Parathyroid adenoma (tissue), 2 donors: ENCODE measurements around the gene MESP2.

Experiments used
- H2AFZ ChIP-seq: fragments of 300-600 bp; sonication (generic); one replicate; pipeline ENCODE4 v1.7.0; 2017; ENCODE audit warnings: antibody characterized with exemption, mild to moderate bottlenecking
- H3K27ac ChIP-seq: fragments of 300-600 bp; sonication (generic); one replicate; pipeline ENCODE4 v1.7.0; 2017
- H3K27me3 ChIP-seq: fragments of 300-600 bp; sonication (generic); one replicate; pipeline ENCODE4 v1.7.0; 2017; ENCODE audit warnings: low read length; ENCODE audit not compliant: control insufficient read depth, insufficient read depth
- H3K36me3 ChIP-seq: fragments of 300-600 bp; sonication (generic); one replicate; pipeline ENCODE4 v1.7.0; 2017; ENCODE audit warnings: low read length; ENCODE audit not compliant: control insufficient read depth, insufficient read depth
- H3K4me1 ChIP-seq: fragments of 300-600 bp; sonication (generic); one replicate; pipeline ENCODE4 v1.7.0; 2017; ENCODE audit warnings: control low read depth
- H3K4me2 ChIP-seq: fragments of 300-600 bp; sonication (generic); one replicate; pipeline ENCODE4 v1.7.0; 2017; ENCODE audit warnings: low read length
- H3K4me3 ChIP-seq: fragments of 300-600 bp; sonication (generic); one replicate; pipeline ENCODE4 v1.7.0; 2017; ENCODE audit warnings: low read depth, low read length
- H3K79me2 ChIP-seq: fragments of 300-600 bp; sonication (generic); one replicate; pipeline ENCODE4 v1.7.0; 2017; ENCODE audit warnings: control low read depth
- H3K9ac ChIP-seq: fragments of 300-600 bp; sonication (generic); one replicate; pipeline ENCODE4 v1.7.0; 2017; ENCODE audit warnings: mild to moderate bottlenecking
- H3K9me3 ChIP-seq: fragments of 300-600 bp; sonication (generic); one replicate; pipeline ENCODE4 v1.7.0; 2017; ENCODE audit warnings: low read length; ENCODE audit not compliant: control insufficient read depth
- TF ChIP-seq, protein P1 (sequence below): fragments of 300-600 bp; sonication (generic); IDR thresholded peaks from one replicate; pipeline ENCODE4 v1.7.0; 2017; ENCODE audit warnings: antibody characterized with exemption, mild to moderate bottlenecking
- donor health status: primary hyperparathyroidism.

Gene MESP2

DNA sequence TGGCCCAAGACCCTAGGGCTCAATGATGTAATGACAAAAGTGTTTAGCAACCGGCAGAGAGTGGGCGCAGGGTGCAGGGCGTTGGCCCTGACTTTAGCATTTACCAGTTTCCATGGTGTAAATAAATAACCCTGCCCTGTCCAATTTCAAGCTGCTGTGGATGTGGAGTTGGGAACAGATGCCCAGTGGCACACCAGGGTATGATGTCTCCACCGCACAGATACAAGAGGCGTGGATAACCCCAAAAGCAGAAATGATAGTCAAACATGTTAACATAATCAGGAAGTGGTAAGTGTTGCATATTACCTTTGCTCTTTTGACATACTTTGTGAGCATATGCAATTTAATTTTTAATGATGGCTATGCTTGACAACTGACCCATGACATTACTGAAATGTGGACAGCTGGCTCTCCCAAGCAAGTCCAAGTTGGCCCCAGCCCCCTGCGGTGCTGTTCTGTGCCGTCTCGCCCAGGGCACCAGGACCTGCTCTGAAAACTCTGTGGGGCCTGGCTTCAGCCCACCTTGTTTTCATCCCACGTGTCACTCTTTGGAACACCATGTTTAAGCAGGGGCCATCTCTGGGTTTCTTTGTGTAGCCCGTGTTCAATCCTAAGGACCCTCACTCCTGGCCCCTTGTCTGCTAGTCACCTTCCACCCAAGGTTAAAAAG is 49.3 kb downstream of the MESP2 start:
- no peak overlapping the region for H3K27ac ChIP-seq
- no peaks in the 10 kb centered on the region for H3K36me3 ChIP-seq
- H3K4me1 ChIP-seq, result no peaks in the 10 kb centered on the region
- TF ChIP-seq, protein P1, sequence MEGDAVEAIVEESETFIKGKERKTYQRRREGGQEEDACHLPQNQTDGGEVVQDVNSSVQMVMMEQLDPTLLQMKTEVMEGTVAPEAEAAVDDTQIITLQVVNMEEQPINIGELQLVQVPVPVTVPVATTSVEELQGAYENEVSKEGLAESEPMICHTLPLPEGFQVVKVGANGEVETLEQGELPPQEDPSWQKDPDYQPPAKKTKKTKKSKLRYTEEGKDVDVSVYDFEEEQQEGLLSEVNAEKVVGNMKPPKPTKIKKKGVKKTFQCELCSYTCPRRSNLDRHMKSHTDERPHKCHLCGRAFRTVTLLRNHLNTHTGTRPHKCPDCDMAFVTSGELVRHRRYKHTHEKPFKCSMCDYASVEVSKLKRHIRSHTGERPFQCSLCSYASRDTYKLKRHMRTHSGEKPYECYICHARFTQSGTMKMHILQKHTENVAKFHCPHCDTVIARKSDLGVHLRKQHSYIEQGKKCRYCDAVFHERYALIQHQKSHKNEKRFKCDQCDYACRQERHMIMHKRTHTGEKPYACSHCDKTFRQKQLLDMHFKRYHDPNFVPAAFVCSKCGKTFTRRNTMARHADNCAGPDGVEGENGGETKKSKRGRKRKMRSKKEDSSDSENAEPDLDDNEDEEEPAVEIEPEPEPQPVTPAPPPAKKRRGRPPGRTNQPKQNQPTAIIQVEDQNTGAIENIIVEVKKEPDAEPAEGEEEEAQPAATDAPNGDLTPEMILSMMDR, result no peak
- no peak overlapping the region for H3K4me2 ChIP-seq
- no peaks in the 10 kb centered on the region for H3K9me3 ChIP-seq
- H3K9ac ChIP-seq, result no peak overlapping the region
- no peak overlapping the region for H2AFZ ChIP-seq
- no peak overlapping the region for H3K4me3 ChIP-seq
- H3K79me2 ChIP-seq, result no peaks in the 10 kb centered on the region
- H3K27me3 ChIP-seq, result no peaks in the 10 kb centered on the region

DNA sequence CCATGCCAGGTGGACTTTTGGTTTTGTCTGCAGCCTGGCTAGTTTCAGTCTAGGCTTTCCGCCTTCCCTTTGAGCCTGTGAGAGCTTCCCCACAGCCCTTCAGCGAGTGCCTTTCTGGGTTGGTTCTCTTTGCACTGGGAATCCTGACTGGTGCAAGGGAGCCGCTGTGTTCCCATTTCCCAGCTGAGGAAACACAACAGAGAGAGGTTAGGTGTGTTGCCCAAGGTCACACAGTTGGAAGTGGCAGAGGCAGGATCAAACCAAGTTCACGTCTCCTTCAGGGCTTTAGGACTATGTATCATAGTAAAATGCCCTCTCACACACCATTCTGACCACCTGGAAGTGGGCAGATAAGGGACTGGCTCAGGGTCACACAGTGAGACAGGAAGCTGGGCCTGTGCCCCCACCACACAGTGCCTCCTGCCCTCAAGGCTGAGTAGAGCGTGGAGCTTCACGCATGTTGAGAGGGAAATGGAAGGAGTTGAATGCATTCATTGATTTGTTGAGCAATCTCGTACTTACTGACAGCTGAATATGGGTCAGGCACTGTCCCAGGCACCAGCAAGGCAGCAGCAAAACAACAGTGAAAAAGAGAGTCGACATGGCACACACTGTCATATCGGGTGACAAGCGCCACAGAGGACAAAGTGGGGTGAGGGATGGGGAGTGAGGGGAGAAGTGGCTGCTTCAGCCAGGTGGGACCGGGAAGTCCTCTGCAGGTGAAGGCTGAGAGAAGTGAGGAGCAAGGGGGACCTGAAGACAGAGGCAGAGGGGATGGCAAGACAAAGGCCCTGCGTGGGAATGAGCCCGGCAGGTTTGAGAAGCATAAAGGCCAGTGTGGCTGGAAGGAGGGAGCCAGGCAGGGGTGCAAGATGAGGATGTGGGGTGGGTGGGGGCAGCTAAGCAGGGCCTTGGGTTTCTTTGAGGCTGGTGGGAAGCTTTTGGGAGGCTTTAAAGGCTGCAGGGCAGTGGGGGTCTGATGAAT is 50.8 kb downstream of the MESP2 start:
- Histone ChIP-seq H3K4me3 (no peak overlapping the region), H3K27ac (no peak overlapping the region)

DNA sequence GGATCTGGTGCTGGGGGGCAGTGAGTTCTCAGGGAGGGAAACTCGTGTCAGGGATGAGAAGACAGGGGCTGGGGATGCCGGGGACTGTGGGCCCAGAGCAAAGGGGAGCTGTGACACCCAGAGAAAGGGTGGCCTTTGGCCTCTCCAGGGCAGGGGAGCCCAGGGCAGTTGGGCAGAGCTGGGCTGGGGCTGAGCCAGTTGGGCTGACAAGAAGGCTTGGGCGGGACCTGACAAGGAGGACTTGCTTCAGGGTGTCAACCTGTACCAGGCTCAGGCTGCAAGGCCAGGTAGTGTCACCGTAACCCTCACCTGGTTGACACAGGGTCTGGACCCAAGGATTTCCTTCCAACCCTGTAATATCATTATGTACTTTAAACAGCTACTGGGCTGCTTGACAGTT is 51.7 kb downstream of the MESP2 start:
- H3K27ac ChIP-seq, result no peak overlapping the region
- H3K36me3 ChIP-seq, result no peaks in the 10 kb centered on the region
- H3K79me2 ChIP-seq, result no peaks in the 10 kb centered on the region
- no peak overlapping the region for H3K4me3 ChIP-seq
- H3K4me1 ChIP-seq, result no peaks in the 10 kb centered on the region
- no peaks in the 10 kb centered on the region for H3K9me3 ChIP-seq
- H3K27me3 ChIP-seq, result no peaks in the 10 kb centered on the region
- no peak overlapping the region for H3K9ac ChIP-seq
- no peak overlapping the region for H2AFZ ChIP-seq
- no peak overlapping the region for H3K4me2 ChIP-seq
- TF ChIP-seq, protein P1, result no peak

More for the DNA sequence above, 50.8 kb downstream of the MESP2 start:
- Histone ChIP-seq H3K9ac (no peak overlapping the region), H3K79me2 (no peaks in the 10 kb centered on the region), H3K36me3 (no peaks in the 10 kb centered on the region), H3K4me2 (no peak overlapping the region), H3K9me3 (no peaks in the 10 kb centered on the region), H3K4me1 (no peaks in the 10 kb centered on the region), H3K27me3 (no peaks in the 10 kb centered on the region), H2AFZ (no peak overlapping the region)
- TF ChIP-seq, protein P1, result no peak
